ENCODE measurements around the gene ANKRD6. TPM values are rescaled to one million over a fixed set of nuclear protein-coding genes. Genes with fewer than 3 reads are reported as not detected.
A peak's percentile ranks its signal among the peaks of the same experiment; 100 is the strongest.

The ANKRD6 gene
- total RNA-seq, 1 experiment from 2014 or later: 5.6 TPM

DNA sequence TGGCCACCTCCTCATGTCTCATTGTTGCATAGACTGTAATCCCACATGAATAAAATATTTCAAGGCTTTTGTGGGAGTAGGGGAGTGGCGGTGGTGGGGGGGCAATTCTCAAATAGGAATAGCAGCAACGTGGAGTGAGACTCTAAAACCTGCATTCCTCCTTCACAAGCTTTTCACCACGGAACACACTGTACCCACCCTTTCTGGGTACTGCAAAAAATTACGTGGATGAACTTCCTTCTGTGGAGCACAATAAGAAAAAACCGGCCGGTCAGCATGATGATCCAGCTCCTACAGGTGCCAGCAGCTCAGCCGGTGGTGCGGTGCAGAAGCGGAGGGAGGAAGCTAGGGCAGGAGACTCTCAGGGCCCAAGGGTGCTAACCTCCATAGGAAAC, 19.9 kb upstream of the ANKRD6 start:
- no peak overlapping the region for H2BK120ac ChIP-seq (ENCODE audit: low read depth, low read length, poor library complexity, severe bottlenecking)
- H3K4me1 ChIP-seq (ENCODE audit: insufficient read depth, low read length): peaks cover 3% of the 10 kb centered on the region; the same call in 1 of the 2 replicates
- no peak overlapping the region for H4K5ac ChIP-seq (ENCODE audit: insufficient read length, low read depth, low read length)
- no peaks in the 10 kb centered on the region for H3K79me1 ChIP-seq (ENCODE audit: insufficient read depth, low read depth, low read length, poor library complexity, severe bottlenecking)
- H4K20me1 ChIP-seq (ENCODE audit: control insufficient read depth, insufficient read depth, insufficient read length): no peaks in the 10 kb centered on the region
- no peak overlapping the region for H3K4ac ChIP-seq (ENCODE audit: low read depth, low read length)
- WGBS (ENCODE audit: extremely low coverage, insufficient read length, low lambda C conversion rate): no CpG with 5 or more reads among the region's 9 CpGs
- no peak overlapping the region for H3K18ac ChIP-seq (ENCODE audit: insufficient read length, low read depth, low read length)
- H3K79me2 ChIP-seq (ENCODE audit: insufficient read depth, low read length): no peaks in the 10 kb centered on the region; the same call in 1 of the 2 replicates
- H2BK5ac ChIP-seq (ENCODE audit: insufficient read length, low read length): no peak overlapping the region
- Mint-ChIP-seq H3K4me3 (peak overlapping the region; percentile 78 to 91), H3K27ac (no peak overlapping the region), H3K27me3 (ENCODE audit: low read depth) (peaks cover 55% of the 10 kb centered on the region), H3K36me3 (ENCODE audit: insufficient read depth in 1 of 3, low read depth in 3 of 3) (no peaks in the 10 kb centered on the region), H3K4me1 (peaks cover 29% of the 10 kb centered on the region in 2 experiments), H3K9me3 (no peaks in the 10 kb centered on the region; a peak in 1 of 5 replicates)
- no peak for TF ChIP-seq CTCF (conservative IDR thresholded peaks at IDR 0.05)
- no peak overlapping the region for H3T11ph ChIP-seq (ENCODE audit: low read length)
- no peak overlapping the region for H3K27ac ChIP-seq (ENCODE audit: insufficient read length, low read depth, low read length)
- no peak overlapping the region for H2BK15ac ChIP-seq (ENCODE audit: low read depth, low read length)
- no peak overlapping the region for H3K23ac ChIP-seq (ENCODE audit: insufficient read length, low read depth, low read length)
- H4K91ac ChIP-seq (ENCODE audit: insufficient read length, low read depth, low read length): no peak overlapping the region
- H2BK20ac ChIP-seq (ENCODE audit: low read depth, low read length, poor library complexity, severe bottlenecking): no peak overlapping the region
- peaks cover 5% of the 10 kb centered on the region; the same call in 1 of the 2 replicates for H3K27me3 ChIP-seq (ENCODE audit: insufficient read depth, low read length)
- H2AK5ac ChIP-seq (ENCODE audit: insufficient read length, low read length): no peak overlapping the region
- H3K4me2 ChIP-seq (ENCODE audit: insufficient read depth, insufficient read length, low read length): peak overlapping the region; percentile 97
- no peak overlapping the region for H3K14ac ChIP-seq (ENCODE audit: insufficient read depth, low read length)
- H3K56ac ChIP-seq (ENCODE audit: insufficient read length, low read depth, low read length): no peak overlapping the region
- no peak overlapping the region for H2AFZ ChIP-seq (ENCODE audit: low read length)
- no peak overlapping the region for H2BK12ac ChIP-seq (ENCODE audit: insufficient read length, low read depth, low read length)
- no peaks in the 10 kb centered on the region for H3K9me3 ChIP-seq (ENCODE audit: control insufficient read depth, low read depth, low read length)
- H3K23me2 ChIP-seq (ENCODE audit: insufficient read length, low read depth, low read length, poor library complexity, severe bottlenecking): peaks cover 23% of the 10 kb centered on the region
- DNase-seq: no peak
- H3K9ac ChIP-seq (ENCODE audit: extremely low read depth, insufficient read length, low read length): no peak overlapping the region
- H4K8ac ChIP-seq (replicated peaks; ENCODE audit: insufficient read length, low read depth, low read length): no peak overlapping the region
